ENCODE results near the gene TNFRSF4. TPM values are rescaled to one million over a fixed set of nuclear protein-coding genes. Genes with fewer than 3 reads are reported as not detected.

TNFRSF4 gene
- total and polyA plus RNA-seq, 10 of the 15 experiments (the other 5 are each of a cell fraction or from before 2014, with no cell fraction given), result 0.05 to 7.3 (median 2.5) TPM; not detected in 1

DNA sequence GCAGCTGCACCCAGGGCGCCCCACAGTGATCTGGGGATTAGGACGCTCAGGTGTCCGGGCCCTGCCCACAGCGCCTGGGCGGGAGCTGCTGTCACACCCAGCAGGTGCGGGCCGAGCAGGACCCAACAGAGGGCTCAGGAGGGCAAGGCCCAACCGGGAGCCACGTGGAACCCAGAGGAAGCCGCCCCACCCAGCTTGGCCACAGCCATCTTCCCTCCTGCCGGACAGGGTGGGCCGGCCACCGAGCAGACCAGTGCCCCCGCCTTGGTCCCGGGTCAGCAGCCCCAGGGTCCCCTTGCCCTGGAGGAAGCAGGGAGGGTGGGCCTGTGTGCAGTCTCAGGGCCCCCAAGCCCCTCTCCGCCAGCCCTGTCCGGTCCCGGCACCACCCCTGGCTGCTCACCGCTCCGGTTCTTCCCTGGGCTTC lies 46.5 kb downstream of the TNFRSF4 start:
- ChIA-PET CTCF (no interaction called here), RAD21 (ENCODE audit: unreplicated experiment) (no interaction called here), POLR2A (no interaction called here), SMC1A (ENCODE audit: uncharacterized antibody, unreplicated experiment) (no interaction called here)
- 27% methylated on average over 20 of the region's 20 CpGs for WGBS (ENCODE audit: insufficient coverage, insufficient replicate concordance, low lambda C conversion rate, missing lambda C conversion rate)
- peaks cover 20% of the 10 kb centered on the region for H3K4me1 ChIP-seq (ENCODE audit: control insufficient read depth, insufficient read depth, low read length)
- ATAC-seq (no peak), FAIRE-seq (no peak), DNase-seq (ENCODE audit: low read depth, low spot score) (no peak)
- no peak overlapping the region for H3K4me3 ChIP-seq
- no peak overlapping the region for H3K9ac ChIP-seq (ENCODE audit: control insufficient read depth, insufficient read depth, low read length)
- no peaks in the 10 kb centered on the region for H3K79me2 ChIP-seq (ENCODE audit: control insufficient read depth, insufficient read depth, low read length)
- no TSS peak for BruUV-seq (replicated peaks)
- peaks cover 0 to 3% of the 10 kb centered on the region in 2 experiments; a peak in 3 of 4 replicates for H3K27me3 ChIP-seq (replicated peaks in 1 of 2; ENCODE audit: control insufficient read depth in 2 of 2, insufficient read depth in 2 of 2, low read length in 1 of 2)
- TF ChIP-seq, protein P1, sequence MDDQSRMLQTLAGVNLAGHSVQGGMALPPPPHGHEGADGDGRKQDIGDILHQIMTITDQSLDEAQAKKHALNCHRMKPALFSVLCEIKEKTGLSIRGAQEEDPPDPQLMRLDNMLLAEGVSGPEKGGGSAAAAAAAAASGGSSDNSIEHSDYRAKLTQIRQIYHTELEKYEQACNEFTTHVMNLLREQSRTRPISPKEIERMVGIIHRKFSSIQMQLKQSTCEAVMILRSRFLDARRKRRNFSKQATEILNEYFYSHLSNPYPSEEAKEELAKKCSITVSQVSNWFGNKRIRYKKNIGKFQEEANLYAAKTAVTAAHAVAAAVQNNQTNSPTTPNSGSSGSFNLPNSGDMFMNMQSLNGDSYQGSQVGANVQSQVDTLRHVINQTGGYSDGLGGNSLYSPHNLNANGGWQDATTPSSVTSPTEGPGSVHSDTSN (IDR thresholded peaks at IDR 0.05; ENCODE audit: insufficient replicate concordance, low read depth, low read length), result no peak
- no peak for TF ChIP-seq LARP7 (IDR thresholded peaks at IDR 0.05)
- TF ChIP-seq SREBF1 (IDR thresholded peaks at IDR 0.05; ENCODE audit: low read length), result no peak
- TF ChIP-seq TCF3 (IDR thresholded peaks at IDR 0.05; ENCODE audit: borderline replicate concordance, insufficient read depth, low read depth, low read length), result no peak
- TF ChIP-seq, protein P2, sequence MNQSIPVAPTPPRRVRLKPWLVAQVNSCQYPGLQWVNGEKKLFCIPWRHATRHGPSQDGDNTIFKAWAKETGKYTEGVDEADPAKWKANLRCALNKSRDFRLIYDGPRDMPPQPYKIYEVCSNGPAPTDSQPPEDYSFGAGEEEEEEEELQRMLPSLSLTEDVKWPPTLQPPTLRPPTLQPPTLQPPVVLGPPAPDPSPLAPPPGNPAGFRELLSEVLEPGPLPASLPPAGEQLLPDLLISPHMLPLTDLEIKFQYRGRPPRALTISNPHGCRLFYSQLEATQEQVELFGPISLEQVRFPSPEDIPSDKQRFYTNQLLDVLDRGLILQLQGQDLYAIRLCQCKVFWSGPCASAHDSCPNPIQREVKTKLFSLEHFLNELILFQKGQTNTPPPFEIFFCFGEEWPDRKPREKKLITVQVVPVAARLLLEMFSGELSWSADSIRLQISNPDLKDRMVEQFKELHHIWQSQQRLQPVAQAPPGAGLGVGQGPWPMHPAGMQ (IDR thresholded peaks at IDR 0.05; ENCODE audit: borderline replicate concordance), result no peak
- TF ChIP-seq, protein P3, sequence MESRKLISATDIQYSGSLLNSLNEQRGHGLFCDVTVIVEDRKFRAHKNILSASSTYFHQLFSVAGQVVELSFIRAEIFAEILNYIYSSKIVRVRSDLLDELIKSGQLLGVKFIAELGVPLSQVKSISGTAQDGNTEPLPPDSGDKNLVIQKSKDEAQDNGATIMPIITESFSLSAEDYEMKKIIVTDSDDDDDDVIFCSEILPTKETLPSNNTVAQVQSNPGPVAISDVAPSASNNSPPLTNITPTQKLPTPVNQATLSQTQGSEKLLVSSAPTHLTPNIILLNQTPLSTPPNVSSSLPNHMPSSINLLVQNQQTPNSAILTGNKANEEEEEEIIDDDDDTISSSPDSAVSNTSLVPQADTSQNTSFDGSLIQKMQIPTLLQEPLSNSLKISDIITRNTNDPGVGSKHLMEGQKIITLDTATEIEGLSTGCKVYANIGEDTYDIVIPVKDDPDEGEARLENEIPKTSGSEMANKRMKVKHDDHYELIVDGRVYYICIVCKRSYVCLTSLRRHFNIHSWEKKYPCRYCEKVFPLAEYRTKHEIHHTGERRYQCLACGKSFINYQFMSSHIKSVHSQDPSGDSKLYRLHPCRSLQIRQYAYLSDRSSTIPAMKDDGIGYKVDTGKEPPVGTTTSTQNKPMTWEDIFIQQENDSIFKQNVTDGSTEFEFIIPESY (IDR thresholded peaks at IDR 0.05), result no peak
- no peak for TF ChIP-seq CHD4 (IDR thresholded peaks at IDR 0.05)
- no peak for TF ChIP-seq RUNX3 (IDR thresholded peaks at IDR 0.05; ENCODE audit: low read length)
- no peak for TF ChIP-seq SMARCA5 (IDR thresholded peaks at IDR 0.05)
- TF ChIP-seq MTA2 (IDR thresholded peaks at IDR 0.05; ENCODE audit: low read depth), result no peak
- TF ChIP-seq, protein P4, sequence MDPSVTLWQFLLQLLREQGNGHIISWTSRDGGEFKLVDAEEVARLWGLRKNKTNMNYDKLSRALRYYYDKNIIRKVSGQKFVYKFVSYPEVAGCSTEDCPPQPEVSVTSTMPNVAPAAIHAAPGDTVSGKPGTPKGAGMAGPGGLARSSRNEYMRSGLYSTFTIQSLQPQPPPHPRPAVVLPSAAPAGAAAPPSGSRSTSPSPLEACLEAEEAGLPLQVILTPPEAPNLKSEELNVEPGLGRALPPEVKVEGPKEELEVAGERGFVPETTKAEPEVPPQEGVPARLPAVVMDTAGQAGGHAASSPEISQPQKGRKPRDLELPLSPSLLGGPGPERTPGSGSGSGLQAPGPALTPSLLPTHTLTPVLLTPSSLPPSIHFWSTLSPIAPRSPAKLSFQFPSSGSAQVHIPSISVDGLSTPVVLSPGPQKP (IDR thresholded peaks at IDR 0.05; ENCODE audit: low read depth, low read length), result no peak
- no peak for TF ChIP-seq SPI1 (IDR thresholded peaks at IDR 0.05; ENCODE audit: borderline replicate concordance, insufficient read depth, low read depth, low read length)
- TF ChIP-seq, protein P5, sequence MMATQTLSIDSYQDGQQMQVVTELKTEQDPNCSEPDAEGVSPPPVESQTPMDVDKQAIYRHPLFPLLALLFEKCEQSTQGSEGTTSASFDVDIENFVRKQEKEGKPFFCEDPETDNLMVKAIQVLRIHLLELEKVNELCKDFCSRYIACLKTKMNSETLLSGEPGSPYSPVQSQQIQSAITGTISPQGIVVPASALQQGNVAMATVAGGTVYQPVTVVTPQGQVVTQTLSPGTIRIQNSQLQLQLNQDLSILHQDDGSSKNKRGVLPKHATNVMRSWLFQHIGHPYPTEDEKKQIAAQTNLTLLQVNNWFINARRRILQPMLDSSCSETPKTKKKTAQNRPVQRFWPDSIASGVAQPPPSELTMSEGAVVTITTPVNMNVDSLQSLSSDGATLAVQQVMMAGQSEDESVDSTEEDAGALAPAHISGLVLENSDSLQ (IDR thresholded peaks at IDR 0.05), result no peak
- no peak for TF ChIP-seq CEBPB (IDR thresholded peaks at IDR 0.05; ENCODE audit: borderline replicate concordance in 1 of 2, low read depth in 2 of 2, low read length in 2 of 2)
- TF ChIP-seq, protein P6, sequence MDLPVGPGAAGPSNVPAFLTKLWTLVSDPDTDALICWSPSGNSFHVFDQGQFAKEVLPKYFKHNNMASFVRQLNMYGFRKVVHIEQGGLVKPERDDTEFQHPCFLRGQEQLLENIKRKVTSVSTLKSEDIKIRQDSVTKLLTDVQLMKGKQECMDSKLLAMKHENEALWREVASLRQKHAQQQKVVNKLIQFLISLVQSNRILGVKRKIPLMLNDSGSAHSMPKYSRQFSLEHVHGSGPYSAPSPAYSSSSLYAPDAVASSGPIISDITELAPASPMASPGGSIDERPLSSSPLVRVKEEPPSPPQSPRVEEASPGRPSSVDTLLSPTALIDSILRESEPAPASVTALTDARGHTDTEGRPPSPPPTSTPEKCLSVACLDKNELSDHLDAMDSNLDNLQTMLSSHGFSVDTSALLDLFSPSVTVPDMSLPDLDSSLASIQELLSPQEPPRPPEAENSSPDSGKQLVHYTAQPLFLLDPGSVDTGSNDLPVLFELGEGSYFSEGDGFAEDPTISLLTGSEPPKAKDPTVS (IDR thresholded peaks at IDR 0.05; ENCODE audit: low read depth, low read length), result no peak
- no peak for TF ChIP-seq FOS (IDR thresholded peaks at IDR 0.05; ENCODE audit: borderline replicate concordance, extremely low read depth, insufficient read length)
- TF ChIP-seq RAD21 (IDR thresholded peaks at IDR 0.05; ENCODE audit: insufficient read depth, low read depth, low read length), result no peak
- in situ Hi-C loops (cut with MboI), result no loop called here
- no peaks in the 10 kb centered on the region for H3K36me3 ChIP-seq (ENCODE audit: control insufficient read depth in 2 of 2, insufficient read depth in 2 of 2, low read length in 1 of 2)
- intact Hi-C loops (cut with micrococcal nuclease; ENCODE audit: unreplicated experiment), result no loop called here
- H3K9me3 ChIP-seq (replicated peaks; ENCODE audit: control insufficient read depth, insufficient read depth, low read length), result no peaks in the 10 kb centered on the region
- H3K4me2 ChIP-seq (ENCODE audit: control insufficient read depth, insufficient read depth), result no peak overlapping the region
- H2AFZ ChIP-seq (ENCODE audit: control insufficient read depth, low read depth, low read length), result no peak overlapping the region
- H4K20me1 ChIP-seq (ENCODE audit: control insufficient read depth, insufficient read depth), result no peaks in the 10 kb centered on the region
- H3K27ac ChIP-seq (ENCODE audit: control insufficient read depth, insufficient read depth), result no peak overlapping the region
